Transverse colon (tissue), 4 donors: ENCODE data around the gene GCSAM. TPM values are rescaled to one million over a fixed set of nuclear protein-coding genes. Genes with fewer than 3 reads are reported as not detected.
A peak's percentile ranks its signal among the peaks of the same experiment; 100 is the strongest.

Experiments used
- DNase-seq: peaks from one replicate; pipeline ENCODE4 v3.0.0-alpha.2; 2019
- H3K27ac ChIP-seq, 4 donors: fragments of 200-600 bp; sonication (generic); 2 replicates each; pipeline ENCODE4 v1.5.1; 2016 to 2018; ENCODE audit warnings: inconsistent platforms in 4 of 4
- H3K27me3 ChIP-seq: fragments of 200-600 bp; sonication (generic); 2 replicates; pipeline ENCODE4 v1.5.1; 2017; ENCODE audit warnings: inconsistent platforms
- H3K36me3 ChIP-seq, 4 donors: fragments of 200-600 bp; sonication (generic); 2 replicates each; pipeline ENCODE4 v1.5.1; 2017 to 2019; ENCODE audit warnings: inconsistent platforms in 4 of 4
- H3K4me1 ChIP-seq, 4 donors: fragments of 200-600 bp; sonication (generic); 2 replicates each; pipeline ENCODE4 v1.5.1; 2017 to 2020; ENCODE audit warnings: inconsistent platforms in 4 of 4
- H3K4me3 ChIP-seq, 4 donors: fragments of 200-600 bp; sonication (generic); 1 replicate in 1 of 4; 2 replicates in 3 of 4; pipeline versions ENCODE4 v1.5.1 to v1.6.1; 2017 to 2019; ENCODE audit warnings: inconsistent platforms in 4 of 4
- H3K9me3 ChIP-seq, 2 donors: fragments of 200-600 bp; sonication (generic); 2 replicates each; pipeline ENCODE4 v1.5.1; 2017 to 2019; ENCODE audit warnings: inconsistent platforms in 2 of 2
- CTCF ChIP-seq, 5 experiments: fragments of 200-600 bp in 3 of 5; fragments of 450-650 bp in 2 of 5; sonication (generic) in 3 of 5; IDR thresholded peaks; 1 replicate in 2 of 5; 2 replicates in 3 of 5; pipeline ENCODE4 v1.5.1; 2016 to 2017; ENCODE audit warnings: antibody characterized with exemption in 5 of 5, inconsistent platforms in 3 of 5, mild to moderate bottlenecking in 2 of 5, moderate library complexity in 1 of 5
- EP300 ChIP-seq: sonication (generic); formaldehyde crosslinking; IDR thresholded peaks from one replicate; pipeline ENCODE4 v1.6.1; 2017; ENCODE audit warnings: antibody characterized with exemption, low read depth
- POLR2A ChIP-seq: fragments of 450-650 bp; IDR thresholded peaks from one replicate; pipeline ENCODE4 v1.6.1; 2016; ENCODE audit warnings: antibody characterized with exemption, mild to moderate bottlenecking, moderate library complexity
- POLR2AphosphoS5 ChIP-seq, 3 donors: sonication (generic); formaldehyde crosslinking; IDR thresholded peaks; one replicate each; pipeline ENCODE4 v1.6.1; 2016; ENCODE audit warnings: antibody characterized with exemption in 3 of 3
- whole genome bisulfite sequencing, 2 donors: methylation state at CpG; one replicate each; pipeline ENCODE4 v1.1.5; 2018; ENCODE audit warnings: low coverage in 1 of 2; 5-methylcytosine and 5-hydroxymethylcytosine counted together
- in situ Hi-C, 4 donors: fragments of 200-750 bp; cut with MboI; loops; one replicate each; pipeline versions ENCODE4 v1.15.0 to v1.15.1; 2017; ENCODE audit warnings: low sequenced_read_pairs in 3 of 4, low pct_ligation_motif_present in 1 of 4, low pct_unique_long_range_greater_than_20kb in 1 of 4
- intact Hi-C: fragments of 100-400 bp; cut with DNase I; formaldehyde crosslinking; loops from one replicate; pipeline ENCODE4 v1.15.1; 2023; ENCODE audit warnings: low total_unique reads
- total RNA-seq, 4 donors: library from RNA; depleted of rRNA; stranded (reverse); fragments of >200 nt; gene quantifications; one replicate each; pipeline ENCODE4 v1.1.0, GENCODE V29; 2016

GCSAM gene
- total RNA-seq, 4 donors from 2014 or later: 0.64 to 0.68 TPM; not detected in 2

GRCh38 chr3:112092496-112093179, 40.4 kb downstream of the GCSAM start:
- peak; percentile 37 for DNase-seq
- intact Hi-C loops: no loop called here
- H3K4me3 ChIP-seq: no peak overlapping the region

GRCh38 chr3:112090887-112091586, 42.0 kb downstream of the GCSAM start:
- H3K9me3 ChIP-seq: no peaks in the 10 kb centered on the region
- in situ Hi-C loops: no loop called here
- no peak overlapping the region for H3K4me3 ChIP-seq
- peaks cover 3 to 72% (median 32%) of the 10 kb centered on the region in 4 donors for H3K4me1 ChIP-seq
- DNase-seq: peak; percentile 44
- H3K27ac ChIP-seq: peak overlapping the region; percentile 67 to 76 (median 72)
- H3K36me3 ChIP-seq: no peaks in the 10 kb centered on the region
- intact Hi-C loops: no loop called here
- WGBS, 2 donors: 57 to 86% methylated on average over 3 to 6 of the region's 6 CpGs
- peak in 2 of 3 donors; percentile 41 to 48 for TF ChIP-seq POLR2AphosphoS5 (IDR thresholded peaks at IDR 0.05)
- TF ChIP-seq EP300: no peak
- H3K27me3 ChIP-seq: no peaks in the 10 kb centered on the region

More at GRCh38 chr3:112092496-112093179, 40.4 kb downstream of the GCSAM start:
- in situ Hi-C loops: no loop called here
- 38 to 53% methylated on average over 5 to 6 of the region's 6 CpGs for WGBS, 2 donors
- Histone ChIP-seq H3K36me3 (no peaks in the 10 kb centered on the region), H3K4me1 (peaks cover 3 to 75% (median 35%) of the 10 kb centered on the region in 4 donors), H3K27ac (peak overlapping the region; percentile 49 to 70 (median 63)), H3K9me3 (no peaks in the 10 kb centered on the region), H3K27me3 (no peaks in the 10 kb centered on the region)
- TF ChIP-seq POLR2AphosphoS5 (IDR thresholded peaks at IDR 0.05): peak in 2 of 3 donors; percentile 30 to 50
- TF ChIP-seq POLR2A: peak; percentile 37
- no peak for TF ChIP-seq EP300
- no peak for TF ChIP-seq CTCF (IDR thresholded peaks at IDR 0.05)

- Histone ChIP-seq H3K4me3 (no peak overlapping the region), H3K9me3 (no peaks in the 10 kb centered on the region), H3K36me3 (no peaks in the 10 kb centered on the region), H3K27ac (peak overlapping the region; percentile 67 to 76 (median 72)), H3K27me3 (no peaks in the 10 kb centered on the region), H3K4me1 (peaks cover 3 to 75% (median 36%) of the 10 kb centered on the region in 4 donors)
- intact Hi-C loops (no loop called here), in situ Hi-C loops (no loop called here)
- TF ChIP-seq EP300: no peak
- peak in 1 of 3 donors; percentile 31 for TF ChIP-seq POLR2AphosphoS5 (IDR thresholded peaks at IDR 0.05)
- TF ChIP-seq POLR2A: no peak
- no peak for DNase-seq
- 44 to 66% methylated on average over 3 to 9 of the region's 9 CpGs for WGBS, 2 donors
These were observed 42.8 kb downstream of the GCSAM start for GRCh38 chr3:112089956-112090886.

GRCh38 chr3:112088944-112089343, 44.1 kb downstream of the GCSAM start:
- no peaks in the 10 kb centered on the region for H3K27me3 ChIP-seq
- peak overlapping the region in 3 of 4 donors; percentile 6 to 73 (median 70) for H3K27ac ChIP-seq
- no peak overlapping the region for H3K4me3 ChIP-seq
- 68% methylated on average over 4 of the region's 4 CpGs; no CpG with 5 or more reads in 1 of the 2 donors for WGBS, 2 donors
- DNase-seq: no peak
- H3K36me3 ChIP-seq: no peaks in the 10 kb centered on the region
- peaks cover 6 to 81% (median 36%) of the 10 kb centered on the region in 4 donors for H3K4me1 ChIP-seq
- no peaks in the 10 kb centered on the region for H3K9me3 ChIP-seq
- in situ Hi-C loops (no loop called here), intact Hi-C loops (no loop called here)
- TF ChIP-seq POLR2AphosphoS5 (IDR thresholded peaks at IDR 0.05): no peak
- no peak for TF ChIP-seq EP300
- no peak for TF ChIP-seq CTCF (IDR thresholded peaks at IDR 0.05)
- TF ChIP-seq POLR2A: no peak
